ENCODE measurements around the gene ABCF2. TPM values are rescaled to one million over a fixed set of nuclear protein-coding genes. Genes with fewer than 3 reads are reported as not detected.

Gene ABCF2
- total RNA-seq, 4 donors from 2014 or later, result 10.0 to 30.8 (median 27.8) TPM

- TF ChIP-seq POLR2AphosphoS5 (IDR thresholded peaks at IDR 0.05) (no peak), POLR2A (IDR thresholded peaks at IDR 0.05) (no peak), EP300 (IDR thresholded peaks at IDR 0.05; ENCODE audit: low read depth) (no peak)
- TF ChIP-seq, protein P1, sequence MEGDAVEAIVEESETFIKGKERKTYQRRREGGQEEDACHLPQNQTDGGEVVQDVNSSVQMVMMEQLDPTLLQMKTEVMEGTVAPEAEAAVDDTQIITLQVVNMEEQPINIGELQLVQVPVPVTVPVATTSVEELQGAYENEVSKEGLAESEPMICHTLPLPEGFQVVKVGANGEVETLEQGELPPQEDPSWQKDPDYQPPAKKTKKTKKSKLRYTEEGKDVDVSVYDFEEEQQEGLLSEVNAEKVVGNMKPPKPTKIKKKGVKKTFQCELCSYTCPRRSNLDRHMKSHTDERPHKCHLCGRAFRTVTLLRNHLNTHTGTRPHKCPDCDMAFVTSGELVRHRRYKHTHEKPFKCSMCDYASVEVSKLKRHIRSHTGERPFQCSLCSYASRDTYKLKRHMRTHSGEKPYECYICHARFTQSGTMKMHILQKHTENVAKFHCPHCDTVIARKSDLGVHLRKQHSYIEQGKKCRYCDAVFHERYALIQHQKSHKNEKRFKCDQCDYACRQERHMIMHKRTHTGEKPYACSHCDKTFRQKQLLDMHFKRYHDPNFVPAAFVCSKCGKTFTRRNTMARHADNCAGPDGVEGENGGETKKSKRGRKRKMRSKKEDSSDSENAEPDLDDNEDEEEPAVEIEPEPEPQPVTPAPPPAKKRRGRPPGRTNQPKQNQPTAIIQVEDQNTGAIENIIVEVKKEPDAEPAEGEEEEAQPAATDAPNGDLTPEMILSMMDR (IDR thresholded peaks at IDR 0.05), result no peak
- 79 to 92% methylated on average over 10 of the region's 10 CpGs for WGBS, 2 donors (ENCODE audit: low coverage in 1 of 2)
- Histone ChIP-seq H3K4me3 (no peak overlapping the region), H3K9me3 (no peaks in the 10 kb centered on the region), H3K4me1 (peaks cover 28 to 49% (median 40%) of the 10 kb centered on the region in 4 donors), H3K27me3 (no peaks in the 10 kb centered on the region), H3K36me3 (peaks cover 0 to under 1% (median 0%) of the 10 kb centered on the region in 4 donors), H3K27ac (peak overlapping the region in 2 of 4 donors; percentile 88 to 94)
- intact Hi-C loops (cut with DNase I; ENCODE audit: low total_unique reads) (no loop called here), in situ Hi-C loops (cut with MboI; ENCODE audit: low pct_ligation_motif_present in 1 of 4, low pct_unique_long_range_greater_than_20kb in 1 of 4, low sequenced_read_pairs in 3 of 4) (no loop called here)
- DNase-seq, result no peak
These were observed 2.2 kb upstream of the ABCF2 start for GRCh38 chr7:151229249-151229648.

- TF ChIP-seq POLR2AphosphoS5 (IDR thresholded peaks at IDR 0.05) (peak in 2 of 3 donors; percentile 50 to 70), POLR2A (IDR thresholded peaks at IDR 0.05) (peak; percentile 54)
- TF ChIP-seq, protein P1 (IDR thresholded peaks at IDR 0.05), result no peak
- Histone ChIP-seq H3K27me3 (no peaks in the 10 kb centered on the region), H3K9me3 (no peaks in the 10 kb centered on the region), H3K36me3 (peaks cover 0 to 11% (median 2%) of the 10 kb centered on the region in 4 donors), H3K27ac (peak overlapping the region; percentile 87 to 94 (median 88)), H3K4me3 (peak overlapping the region in 3 of 4 donors; percentile 73 to 89 (median 84)), H3K4me1 (peaks cover 21 to 39% (median 30%) of the 10 kb centered on the region in 4 donors)
- DNase-seq, result peak; percentile 65
- in situ Hi-C loops (cut with MboI; ENCODE audit: low pct_ligation_motif_present in 1 of 4, low pct_unique_long_range_greater_than_20kb in 1 of 4, low sequenced_read_pairs in 3 of 4) (no loop called here), intact Hi-C loops (cut with DNase I; ENCODE audit: low total_unique reads) (no loop called here)
- 45 to 50% methylated on average over 10 of the region's 10 CpGs for WGBS, 2 donors (ENCODE audit: low coverage in 1 of 2)
These were observed 1.2 kb upstream of the ABCF2 start for GRCh38 chr7:151228024-151228866.

- in situ Hi-C loops (cut with MboI; ENCODE audit: low pct_ligation_motif_present in 1 of 4, low pct_unique_long_range_greater_than_20kb in 1 of 4, low sequenced_read_pairs in 3 of 4) (no loop called here), intact Hi-C loops (cut with DNase I; ENCODE audit: low total_unique reads) (no loop called here)
- peak overlapping the region; percentile 87 to 94 (median 88) for H3K27ac ChIP-seq
- peak overlapping the region; percentile 71 to 89 (median 78) for H3K4me3 ChIP-seq
- H3K9me3 ChIP-seq, result no peaks in the 10 kb centered on the region
- DNase-seq, result no peak
- no peaks in the 10 kb centered on the region for H3K27me3 ChIP-seq
- 1% methylated on average over 15 of the region's 15 CpGs; no CpG with 5 or more reads in 1 of the 2 donors for WGBS, 2 donors (ENCODE audit: low coverage in 1 of 2)
- peaks cover 16 to 31% (median 24%) of the 10 kb centered on the region in 4 donors for H3K4me1 ChIP-seq
- peaks cover 0 to 27% (median 7%) of the 10 kb centered on the region in 4 donors for H3K36me3 ChIP-seq
- TF ChIP-seq POLR2AphosphoS5 (IDR thresholded peaks at IDR 0.05), result no peak
- TF ChIP-seq POLR2A (IDR thresholded peaks at IDR 0.05), result no peak
- no peak for TF ChIP-seq EP300 (IDR thresholded peaks at IDR 0.05; ENCODE audit: low read depth)
- TF ChIP-seq, protein P1 (IDR thresholded peaks at IDR 0.05), result no peak
These were observed 488 bp downstream of the ABCF2 start for GRCh38 chr7:151226560-151226874.

DNA sequence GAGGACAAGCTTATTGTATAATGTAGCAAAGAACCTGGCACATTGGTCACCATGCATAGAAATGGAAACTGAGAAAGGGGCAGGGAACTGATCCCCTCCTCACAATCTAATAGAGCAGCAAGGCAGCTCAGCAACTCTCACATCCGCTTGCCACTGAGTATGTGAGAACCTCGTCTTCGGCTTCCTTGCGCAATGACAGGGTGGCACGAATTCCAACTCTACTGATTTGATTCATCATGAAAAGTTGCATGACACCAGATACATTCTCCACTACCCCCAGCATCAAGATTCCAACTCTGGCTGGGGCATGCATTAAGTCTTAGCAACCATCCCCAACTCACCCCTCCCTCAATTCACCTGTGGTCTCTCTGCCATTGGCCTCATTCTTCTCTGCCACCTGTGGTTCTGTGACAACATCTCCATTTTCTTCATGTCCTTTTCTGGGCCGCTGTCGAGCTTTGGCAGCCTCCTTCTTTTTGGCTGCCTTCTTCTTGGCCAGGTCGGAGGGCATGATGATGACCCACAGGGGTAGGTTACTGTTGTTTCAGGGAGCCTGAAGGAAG lies 976 bp downstream of the ABCF2 start:
- peak overlapping the region in 3 of 4 donors; percentile 87 to 94 (median 88) for H3K27ac ChIP-seq

More for the DNA sequence above, 976 bp downstream of the ABCF2 start:
- peaks cover 0 to 30% (median 8%) of the 10 kb centered on the region in 4 donors for H3K36me3 ChIP-seq
- TF ChIP-seq, protein P1 (IDR thresholded peaks at IDR 0.05), result no peak
- TF ChIP-seq POLR2AphosphoS5 (IDR thresholded peaks at IDR 0.05) (no peak), POLR2A (IDR thresholded peaks at IDR 0.05) (no peak), EP300 (IDR thresholded peaks at IDR 0.05; ENCODE audit: low read depth) (no peak)
- intact Hi-C loops (cut with DNase I; ENCODE audit: low total_unique reads) (no loop called here), in situ Hi-C loops (cut with MboI; ENCODE audit: low pct_ligation_motif_present in 1 of 4, low pct_unique_long_range_greater_than_20kb in 1 of 4, low sequenced_read_pairs in 3 of 4) (no loop called here)
- H3K27me3 ChIP-seq, result no peaks in the 10 kb centered on the region
- peaks cover 14 to 27% (median 24%) of the 10 kb centered on the region in 4 donors for H3K4me1 ChIP-seq
- peak overlapping the region; percentile 71 to 89 (median 78) for H3K4me3 ChIP-seq
- H3K9me3 ChIP-seq, result no peaks in the 10 kb centered on the region
- WGBS, 2 donors (ENCODE audit: low coverage in 1 of 2), result 35 to 56% methylated on average over 3 to 8 of the region's 8 CpGs
- no peak for DNase-seq
